Measurements from ENCODE around the gene PRKCE.

PRKCE gene

DNA sequence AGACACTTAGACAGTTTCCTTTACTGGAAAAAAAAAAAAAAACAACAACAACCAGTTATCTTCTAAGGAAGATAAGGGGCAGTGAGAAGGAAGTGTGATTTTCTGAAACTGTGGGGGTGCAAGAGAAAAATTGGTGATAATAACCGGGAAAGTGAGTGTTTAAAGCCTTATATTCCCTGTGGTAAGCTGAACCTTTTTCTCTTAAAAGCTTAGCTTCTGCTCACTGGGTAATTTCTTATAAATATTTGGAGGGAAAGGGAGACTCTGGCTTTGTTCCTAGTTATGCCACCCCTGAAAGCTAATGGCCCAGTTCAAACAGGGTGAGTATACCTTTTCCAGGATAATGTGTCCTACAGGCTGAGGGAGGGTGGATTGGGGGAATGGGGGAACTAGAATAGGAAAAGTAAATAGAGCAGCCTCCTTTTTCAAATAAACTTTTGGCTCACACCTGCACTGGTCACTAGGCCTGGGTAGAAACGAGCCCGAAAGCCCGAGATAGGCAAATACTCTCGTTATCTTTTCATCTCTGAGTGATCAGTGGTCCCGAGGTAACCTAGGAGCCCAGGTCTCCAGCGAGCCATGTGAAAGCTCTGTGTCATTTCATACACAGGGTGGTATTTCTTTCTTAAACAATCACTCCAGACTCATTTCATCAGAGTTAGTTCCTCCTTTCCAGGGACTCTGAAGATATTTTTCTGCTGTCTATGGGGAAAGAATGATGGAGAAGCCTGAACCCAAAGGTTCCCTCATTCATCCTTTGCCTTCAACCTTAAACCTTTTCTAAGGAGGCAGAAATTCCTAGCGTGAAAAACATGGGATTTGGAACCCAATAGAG, 24.9 kb upstream of the PRKCE start:
- H3K23ac ChIP-seq (ENCODE audit: low read length in 2 of 2): no peak overlapping the region
- no peak overlapping the region for H3K9ac ChIP-seq (ENCODE audit: low read length)
- H4K91ac ChIP-seq (ENCODE audit: low read length): no peak overlapping the region
- H2AK5ac ChIP-seq (ENCODE audit: low read length, severe bottlenecking): no peak overlapping the region
- no peak overlapping the region for H3K18ac ChIP-seq (ENCODE audit: low read depth in 1 of 2, low read length in 2 of 2)
- H3K36me3 ChIP-seq (ENCODE audit: control insufficient read depth in 1 of 2, insufficient read depth in 2 of 2, low read depth in 1 of 2, low read length in 2 of 2): no peaks in the 10 kb centered on the region
- H3K27ac ChIP-seq (ENCODE audit: low read length, poor library complexity, severe bottlenecking): no peak overlapping the region
- H3K4me2 ChIP-seq (ENCODE audit: low read length, poor library complexity, severe bottlenecking): no peak overlapping the region
- H2BK12ac ChIP-seq (ENCODE audit: low read length in 2 of 2): no peak overlapping the region
- no peak overlapping the region for H3K4ac ChIP-seq (ENCODE audit: low read depth in 1 of 2, low read length in 2 of 2)
- no peaks in the 10 kb centered on the region for H3K9me3 ChIP-seq (ENCODE audit: control insufficient read depth, low read length)
- no peak overlapping the region for H4K8ac ChIP-seq (ENCODE audit: low read length)
- peaks cover 0 to 9% of the 10 kb centered on the region in 2 experiments for H3K27me3 ChIP-seq (ENCODE audit: control insufficient read depth in 1 of 2, insufficient read depth in 1 of 2, low read length in 2 of 2)
- H2BK120ac ChIP-seq (ENCODE audit: low read depth, low read length): no peak overlapping the region
- no peaks in the 10 kb centered on the region for H3K79me1 ChIP-seq (replicated peaks; ENCODE audit: low read length, poor library complexity, severe bottlenecking)
- WGBS: 89% methylated on average over 7 of the region's 8 CpGs
- no peak overlapping the region for H3K14ac ChIP-seq (ENCODE audit: low read length in 2 of 2)
- H3K4me3 ChIP-seq (ENCODE audit: insufficient read depth in 1 of 2, low read depth in 1 of 2, low read length in 2 of 2): no peak overlapping the region
- no peak overlapping the region for H2BK15ac ChIP-seq (ENCODE audit: low read depth, poor library complexity, severe bottlenecking)
- no peak overlapping the region for H2BK5ac ChIP-seq (ENCODE audit: low read depth, low read length, poor library complexity, severe bottlenecking)
- DNase-seq: no peak
- H2AFZ ChIP-seq (ENCODE audit: low read depth, low read length): no peak overlapping the region
- H3K4me1 ChIP-seq (ENCODE audit: control insufficient read depth, insufficient read depth, low read depth, low read length): peaks cover 3% of the 10 kb centered on the region

DNA sequence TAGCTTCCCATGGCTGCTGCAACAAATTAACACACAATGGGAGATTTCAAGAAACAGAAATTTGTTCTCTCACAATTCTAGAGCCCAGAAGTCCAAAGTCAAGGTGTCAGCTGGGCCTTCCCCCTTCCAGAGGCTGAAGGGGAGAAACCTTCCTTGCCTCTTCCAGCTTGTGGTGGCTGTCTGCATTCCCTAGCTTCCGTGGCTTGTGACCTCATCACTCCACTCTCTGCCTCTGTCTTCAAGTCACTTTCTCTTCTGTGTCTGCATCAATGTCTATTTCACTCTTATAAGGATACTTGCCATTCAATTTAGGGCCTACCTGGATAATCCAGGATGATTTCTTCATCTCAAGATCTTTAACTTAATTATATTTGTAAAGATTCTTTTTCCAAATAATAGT, 23.6 kb upstream of the PRKCE start:
- H3K4me2 ChIP-seq (ENCODE audit: low read length, poor library complexity, severe bottlenecking): no peak overlapping the region
- peak; percentile 76 for DNase-seq
- no peak overlapping the region for H3K23ac ChIP-seq (ENCODE audit: low read length in 2 of 2)
- no peaks in the 10 kb centered on the region for H3K79me1 ChIP-seq (replicated peaks; ENCODE audit: low read length, poor library complexity, severe bottlenecking)
- H4K91ac ChIP-seq (ENCODE audit: low read length): no peak overlapping the region
- H3K14ac ChIP-seq (ENCODE audit: low read length in 2 of 2): no peak overlapping the region
- H3K9ac ChIP-seq (ENCODE audit: low read length): no peak overlapping the region
- H3K4ac ChIP-seq (ENCODE audit: low read depth in 1 of 2, low read length in 2 of 2): no peak overlapping the region
- H2AK5ac ChIP-seq (ENCODE audit: low read length, severe bottlenecking): no peak overlapping the region
- no peak overlapping the region for H2BK5ac ChIP-seq (ENCODE audit: low read depth, low read length, poor library complexity, severe bottlenecking)
- no peak overlapping the region for H2BK120ac ChIP-seq (ENCODE audit: low read depth, low read length)
- H4K8ac ChIP-seq (ENCODE audit: low read length): no peak overlapping the region
- no peak overlapping the region for H2AFZ ChIP-seq (ENCODE audit: low read depth, low read length)
- no peak overlapping the region for H2BK15ac ChIP-seq (ENCODE audit: low read depth, poor library complexity, severe bottlenecking)
- 20% methylated on average over 1 of the region's 1 CpG for WGBS
- no peak overlapping the region for H2BK12ac ChIP-seq (ENCODE audit: low read length in 2 of 2)
- no peak overlapping the region for H3K4me3 ChIP-seq (ENCODE audit: insufficient read depth in 1 of 2, low read depth in 1 of 2, low read length in 2 of 2)
- H3K18ac ChIP-seq (ENCODE audit: low read depth in 1 of 2, low read length in 2 of 2): peak overlapping the region in 1 of 2 experiments; percentile 40
- H3K36me3 ChIP-seq (ENCODE audit: control insufficient read depth in 1 of 2, insufficient read depth in 2 of 2, low read depth in 1 of 2, low read length in 2 of 2): no peaks in the 10 kb centered on the region
- peaks cover 0 to 9% of the 10 kb centered on the region in 2 experiments for H3K27me3 ChIP-seq (ENCODE audit: control insufficient read depth in 1 of 2, insufficient read depth in 1 of 2, low read length in 2 of 2)
- H3K4me1 ChIP-seq (ENCODE audit: control insufficient read depth, insufficient read depth, low read depth, low read length): peaks cover 3% of the 10 kb centered on the region
- H3K9me3 ChIP-seq (ENCODE audit: control insufficient read depth, low read length): no peaks in the 10 kb centered on the region
- H3K27ac ChIP-seq (ENCODE audit: low read length, poor library complexity, severe bottlenecking): no peak overlapping the region

DNA sequence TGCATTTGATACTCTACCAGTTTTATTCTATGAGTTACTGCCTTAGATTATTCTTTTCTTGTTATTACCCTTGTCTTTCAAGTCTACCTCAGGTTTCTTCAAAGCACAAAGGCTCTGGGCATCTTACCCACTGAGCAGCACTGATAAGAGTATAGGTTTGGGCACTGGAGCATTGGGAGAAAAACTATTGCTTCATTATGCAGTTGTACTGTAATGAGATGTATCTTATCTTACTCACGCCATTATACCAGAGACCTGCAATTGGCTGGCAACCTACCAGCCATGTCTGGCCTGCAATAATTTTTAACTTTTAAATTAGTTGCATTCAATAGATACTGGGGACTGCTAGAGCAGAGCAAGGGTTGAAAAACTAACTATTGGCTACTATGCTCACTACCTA, 21.5 kb upstream of the PRKCE start:
- H3K36me3 ChIP-seq (ENCODE audit: control insufficient read depth in 1 of 2, insufficient read depth in 2 of 2, low read depth in 1 of 2, low read length in 2 of 2): no peaks in the 10 kb centered on the region
- no peak for DNase-seq
- no peaks in the 10 kb centered on the region for H3K79me1 ChIP-seq (replicated peaks; ENCODE audit: low read length, poor library complexity, severe bottlenecking)
- no peak overlapping the region for H3K27ac ChIP-seq (ENCODE audit: low read length, poor library complexity, severe bottlenecking)
- no peak overlapping the region for H4K8ac ChIP-seq (ENCODE audit: low read length)
- WGBS: 100% methylated on average over 1 of the region's 1 CpG
- no peak overlapping the region for H2AK5ac ChIP-seq (ENCODE audit: low read length, severe bottlenecking)
- no peak overlapping the region for H3K18ac ChIP-seq (ENCODE audit: low read depth in 1 of 2, low read length in 2 of 2)
- H3K9me3 ChIP-seq (ENCODE audit: control insufficient read depth, low read length): no peaks in the 10 kb centered on the region
- H3K4ac ChIP-seq (ENCODE audit: low read depth in 1 of 2, low read length in 2 of 2): no peak overlapping the region
- H3K4me2 ChIP-seq (ENCODE audit: low read length, poor library complexity, severe bottlenecking): no peak overlapping the region
- H3K14ac ChIP-seq (ENCODE audit: low read length in 2 of 2): no peak overlapping the region
- H3K23ac ChIP-seq (ENCODE audit: low read length in 2 of 2): no peak overlapping the region
- H2BK12ac ChIP-seq (ENCODE audit: low read length in 2 of 2): no peak overlapping the region
- H3K27me3 ChIP-seq (ENCODE audit: control insufficient read depth in 1 of 2, insufficient read depth in 1 of 2, low read length in 2 of 2): peaks cover 0 to 9% of the 10 kb centered on the region in 2 experiments
- H3K4me1 ChIP-seq (ENCODE audit: control insufficient read depth, insufficient read depth, low read depth, low read length): peaks cover 3% of the 10 kb centered on the region
- H3K4me3 ChIP-seq (ENCODE audit: insufficient read depth in 1 of 2, low read depth in 1 of 2, low read length in 2 of 2): no peak overlapping the region
- H2AFZ ChIP-seq (ENCODE audit: low read depth, low read length): no peak overlapping the region
- H2BK5ac ChIP-seq (ENCODE audit: low read depth, low read length, poor library complexity, severe bottlenecking): no peak overlapping the region
- H4K91ac ChIP-seq (ENCODE audit: low read length): no peak overlapping the region
- H2BK15ac ChIP-seq (ENCODE audit: low read depth, poor library complexity, severe bottlenecking): no peak overlapping the region
- no peak overlapping the region for H3K9ac ChIP-seq (ENCODE audit: low read length)
- no peak overlapping the region for H2BK120ac ChIP-seq (ENCODE audit: low read depth, low read length)

DNA sequence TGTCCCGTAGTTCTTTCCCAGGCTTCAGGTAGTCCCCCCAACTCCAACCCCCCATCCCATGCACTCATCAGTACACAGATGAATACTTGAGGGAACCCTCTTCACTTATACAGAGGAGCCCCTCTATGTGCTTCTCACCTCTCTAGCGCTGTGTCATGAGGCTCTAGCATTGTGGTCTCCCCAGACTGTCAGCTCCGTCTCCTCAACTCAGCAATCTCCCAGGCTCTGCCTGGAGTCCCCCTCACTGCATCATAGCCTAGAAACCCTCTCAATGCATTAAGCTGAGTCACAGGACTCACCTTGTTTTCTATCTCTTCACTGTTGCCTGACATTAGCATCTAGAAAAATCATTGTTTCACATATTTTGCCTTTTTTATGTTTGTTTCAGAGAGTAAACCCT, 20.2 kb upstream of the PRKCE start:
- Histone ChIP-seq H3K9me3 (ENCODE audit: control insufficient read depth, low read length) (no peaks in the 10 kb centered on the region), H3K27me3 (ENCODE audit: control insufficient read depth in 1 of 2, insufficient read depth in 1 of 2, low read length in 2 of 2) (peaks cover 0 to 9% of the 10 kb centered on the region in 2 experiments), H2BK12ac (ENCODE audit: low read length in 2 of 2) (no peak overlapping the region), H4K91ac (ENCODE audit: low read length) (no peak overlapping the region), H3K4me2 (ENCODE audit: low read length, poor library complexity, severe bottlenecking) (no peak overlapping the region), H2AK5ac (ENCODE audit: low read length, severe bottlenecking) (no peak overlapping the region), H2BK15ac (ENCODE audit: low read depth, poor library complexity, severe bottlenecking) (no peak overlapping the region), H2AFZ (ENCODE audit: low read depth, low read length) (no peak overlapping the region), H3K4me3 (ENCODE audit: insufficient read depth in 1 of 2, low read depth in 1 of 2, low read length in 2 of 2) (no peak overlapping the region), H3K18ac (ENCODE audit: low read depth in 1 of 2, low read length in 2 of 2) (no peak overlapping the region), H2BK5ac (ENCODE audit: low read depth, low read length, poor library complexity, severe bottlenecking) (no peak overlapping the region), H3K9ac (ENCODE audit: low read length) (no peak overlapping the region), H3K14ac (ENCODE audit: low read length in 2 of 2) (no peak overlapping the region), H4K8ac (ENCODE audit: low read length) (no peak overlapping the region), H3K23ac (ENCODE audit: low read length in 2 of 2) (no peak overlapping the region), H3K27ac (ENCODE audit: low read length, poor library complexity, severe bottlenecking) (no peak overlapping the region), H3K79me1 (replicated peaks; ENCODE audit: low read length, poor library complexity, severe bottlenecking) (no peaks in the 10 kb centered on the region), H2BK120ac (ENCODE audit: low read depth, low read length) (no peak overlapping the region), H3K4me1 (ENCODE audit: control insufficient read depth, insufficient read depth, low read depth, low read length) (peaks cover 3% of the 10 kb centered on the region), H3K36me3 (ENCODE audit: control insufficient read depth in 1 of 2, insufficient read depth in 2 of 2, low read depth in 1 of 2, low read length in 2 of 2) (no peaks in the 10 kb centered on the region), H3K4ac (ENCODE audit: low read depth in 1 of 2, low read length in 2 of 2) (no peak overlapping the region)
- DNase-seq: no peak
- 92% methylated on average over 3 of the region's 3 CpGs for WGBS

Measured in mesenchymal stem cell (in vitro differentiated cells and primary cell).